Neuron (in vitro differentiated cells): ENCODE results near the gene ACTL6B.
A peak's percentile ranks its signal among the peaks of the same experiment; 100 is the strongest.

Experiments
- H2AFZ ChIP-seq: one replicate; pipeline ENCODE4 v1.6.1; 2013; ENCODE audit warnings: low read depth, mild to moderate bottlenecking, inconsistent platforms, low read length, moderate library complexity
- H3K27me3 ChIP-seq: one replicate; pipeline ENCODE4 v1.6.1; 2013; ENCODE audit warnings: low read length; ENCODE audit not compliant: insufficient read depth
- H3K36me3 ChIP-seq: one replicate; pipeline ENCODE4 v1.6.1; 2013; ENCODE audit warnings: low read length; ENCODE audit not compliant: insufficient read depth
- H3K4me1 ChIP-seq: one replicate; pipeline ENCODE4 v1.6.1; 2013; ENCODE audit warnings: low read length; ENCODE audit not compliant: insufficient read depth
- H3K4me3 ChIP-seq: 2 replicates; pipeline ENCODE4 v1.5.1; 2013; ENCODE audit warnings: mild to moderate bottlenecking, low read length, moderate library complexity
- H3K9me3 ChIP-seq: one replicate; pipeline ENCODE4 v1.6.1; 2013; ENCODE audit warnings: low read length

Gene ACTL6B

DNA sequence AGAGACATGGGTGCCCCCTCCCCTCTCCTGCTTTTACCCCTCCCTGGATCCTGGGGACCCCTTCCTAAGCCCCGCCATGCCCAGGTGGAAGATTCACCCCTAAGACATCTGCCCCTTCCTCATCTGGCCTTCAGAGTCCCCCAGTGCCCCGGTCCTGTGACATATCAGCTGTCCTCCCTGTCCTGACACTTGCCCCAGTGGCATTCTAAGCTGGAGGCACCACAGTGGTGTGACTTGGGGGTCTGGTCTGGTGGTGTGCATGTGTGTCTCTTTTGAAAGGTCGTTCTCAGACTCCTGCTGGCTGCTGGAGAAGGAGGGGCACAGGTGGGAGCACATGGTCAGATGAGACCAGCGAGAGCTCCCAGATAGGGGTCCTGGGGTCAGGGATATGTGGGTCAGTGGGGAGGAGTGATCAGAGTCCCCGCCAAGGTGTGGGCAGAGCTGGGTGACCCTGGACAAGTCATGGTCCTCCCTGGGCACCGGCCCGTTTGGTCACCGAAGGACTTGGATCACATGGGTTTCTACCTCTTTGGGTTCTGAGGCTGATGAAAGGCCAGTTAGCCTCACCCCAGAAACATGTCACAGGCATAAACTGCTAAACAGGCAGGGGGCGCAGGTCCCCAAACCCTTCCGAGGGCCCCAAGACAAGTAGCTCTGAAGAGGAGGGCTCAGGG is 14.3 kb downstream of the ACTL6B start:
- Histone ChIP-seq H3K27me3 (no peaks in the 10 kb centered on the region), H3K4me1 (peaks cover 4% of the 10 kb centered on the region), H3K9me3 (no peaks in the 10 kb centered on the region), H2AFZ (no peak overlapping the region), H3K4me3 (no peak overlapping the region), H3K36me3 (no peaks in the 10 kb centered on the region)

DNA sequence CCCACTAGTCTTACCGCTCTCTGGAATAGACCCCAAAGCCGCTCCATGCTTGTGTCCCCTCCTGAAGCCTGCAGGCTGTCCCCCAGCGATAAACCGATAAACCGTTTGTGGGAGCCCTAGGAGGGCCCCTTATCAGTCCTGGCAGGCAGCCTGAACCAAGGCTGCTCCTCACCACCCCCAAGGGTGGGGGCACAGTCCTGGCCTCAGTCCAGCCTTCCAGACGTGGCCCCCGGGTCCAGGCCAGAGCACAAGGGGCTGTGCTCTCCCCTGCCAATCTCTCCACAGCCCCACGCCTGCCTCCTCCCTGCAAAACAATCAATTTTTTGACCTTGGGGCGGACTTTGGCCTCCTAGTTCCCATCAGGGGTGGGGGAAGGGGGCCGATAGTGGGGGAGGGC is 14.8 kb downstream of the ACTL6B start, which contains the start of gene TFR2:
Gene TFR2 (minus strand): TSS at position 90 of the 397 bp plus-strand sequence. CDS start 43 bp downstream, at position 47.
- Histone ChIP-seq H2AFZ (no peak within 1 kb of the TSS), H3K4me3 (no peak within 1 kb of the TSS), H3K36me3 (no peaks in the 10 kb centered on the region), H3K9me3 (no peaks in the 10 kb centered on the region), H3K4me1 (peaks cover 4% of the 10 kb centered on the region), H3K27me3 (no peaks in the 10 kb centered on the region)

DNA sequence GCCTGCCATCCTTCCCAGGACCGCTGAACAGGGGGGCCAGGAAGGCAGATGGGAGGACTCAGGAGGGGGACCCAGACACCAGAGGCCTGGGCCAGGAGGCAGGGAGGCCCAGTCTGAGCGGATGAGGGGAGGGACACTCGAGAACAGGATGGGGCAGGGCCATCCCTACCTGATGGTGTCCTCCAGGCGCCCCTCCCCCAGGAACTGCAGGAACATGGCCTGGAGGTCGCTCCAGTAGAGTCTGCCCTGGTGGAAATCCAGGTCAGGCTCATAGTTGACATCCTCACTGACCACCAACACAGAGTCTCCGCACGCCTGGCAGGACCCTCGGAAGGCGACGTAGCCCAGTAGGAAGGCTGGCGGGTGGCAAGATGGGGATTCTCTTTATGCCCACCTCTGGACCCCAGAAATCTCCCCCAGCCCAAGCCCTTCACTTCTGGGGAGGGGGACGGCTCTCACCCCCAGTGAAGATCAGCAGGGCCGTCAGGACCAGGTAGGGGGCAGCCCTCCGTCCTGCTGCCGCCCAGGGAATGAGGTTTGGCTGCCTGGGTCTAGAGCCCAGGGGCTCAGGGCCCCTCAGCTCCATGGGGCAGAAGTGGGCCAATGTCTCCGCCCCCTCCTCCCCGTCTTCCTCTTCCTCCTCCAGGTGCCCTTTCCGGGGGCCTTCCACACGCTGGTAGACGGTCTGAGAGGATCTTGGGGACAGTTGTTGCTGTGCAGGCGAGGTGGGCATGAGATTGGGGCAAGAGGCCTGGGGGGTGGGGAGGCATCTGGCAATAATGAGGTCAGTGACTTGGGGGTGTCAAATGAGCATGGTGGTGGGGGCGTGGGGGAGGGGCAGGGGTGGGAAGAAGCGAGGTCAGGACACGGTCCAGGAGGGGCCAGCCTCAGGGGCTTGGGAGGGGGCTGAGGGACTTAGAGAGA is 15.5 kb downstream of the ACTL6B start:
- no peak overlapping the region for H3K4me3 ChIP-seq
- H2AFZ ChIP-seq: no peak overlapping the region
- H3K36me3 ChIP-seq: no peaks in the 10 kb centered on the region
- no peaks in the 10 kb centered on the region for H3K9me3 ChIP-seq
- peaks cover 4% of the 10 kb centered on the region for H3K4me1 ChIP-seq
- H3K27me3 ChIP-seq: no peaks in the 10 kb centered on the region

DNA sequence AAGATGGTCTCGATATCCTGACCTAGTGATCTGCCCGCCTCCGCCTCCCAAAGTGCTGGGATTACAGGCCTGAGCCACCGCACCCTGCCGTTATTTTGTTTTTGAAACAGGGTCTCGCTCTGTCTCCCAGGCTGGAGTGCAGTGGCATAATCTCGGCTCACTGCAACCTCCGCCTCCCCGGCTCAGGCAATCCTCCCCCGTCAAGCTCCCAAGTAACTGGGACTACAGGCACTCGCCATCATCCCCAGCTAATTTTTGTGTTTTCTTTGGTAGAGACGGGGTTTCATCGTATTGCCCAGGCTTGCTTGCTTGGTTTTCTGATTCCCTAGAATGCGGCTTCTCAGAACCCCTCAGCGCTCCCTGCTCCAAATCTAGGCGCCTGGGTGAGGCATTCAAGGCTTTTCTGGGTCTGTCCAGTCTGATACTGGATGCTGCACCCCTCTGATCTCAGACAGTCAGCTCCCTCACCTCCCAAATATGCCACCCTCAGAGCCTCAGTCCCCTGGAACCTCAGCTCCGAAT is 16.2 kb downstream of the ACTL6B start:
- H2AFZ ChIP-seq: no peak overlapping the region
- H3K9me3 ChIP-seq: no peaks in the 10 kb centered on the region
- no peak overlapping the region for H3K4me3 ChIP-seq
- no peaks in the 10 kb centered on the region for H3K36me3 ChIP-seq
- H3K27me3 ChIP-seq: no peaks in the 10 kb centered on the region
- H3K4me1 ChIP-seq: peaks cover 4% of the 10 kb centered on the region

DNA sequence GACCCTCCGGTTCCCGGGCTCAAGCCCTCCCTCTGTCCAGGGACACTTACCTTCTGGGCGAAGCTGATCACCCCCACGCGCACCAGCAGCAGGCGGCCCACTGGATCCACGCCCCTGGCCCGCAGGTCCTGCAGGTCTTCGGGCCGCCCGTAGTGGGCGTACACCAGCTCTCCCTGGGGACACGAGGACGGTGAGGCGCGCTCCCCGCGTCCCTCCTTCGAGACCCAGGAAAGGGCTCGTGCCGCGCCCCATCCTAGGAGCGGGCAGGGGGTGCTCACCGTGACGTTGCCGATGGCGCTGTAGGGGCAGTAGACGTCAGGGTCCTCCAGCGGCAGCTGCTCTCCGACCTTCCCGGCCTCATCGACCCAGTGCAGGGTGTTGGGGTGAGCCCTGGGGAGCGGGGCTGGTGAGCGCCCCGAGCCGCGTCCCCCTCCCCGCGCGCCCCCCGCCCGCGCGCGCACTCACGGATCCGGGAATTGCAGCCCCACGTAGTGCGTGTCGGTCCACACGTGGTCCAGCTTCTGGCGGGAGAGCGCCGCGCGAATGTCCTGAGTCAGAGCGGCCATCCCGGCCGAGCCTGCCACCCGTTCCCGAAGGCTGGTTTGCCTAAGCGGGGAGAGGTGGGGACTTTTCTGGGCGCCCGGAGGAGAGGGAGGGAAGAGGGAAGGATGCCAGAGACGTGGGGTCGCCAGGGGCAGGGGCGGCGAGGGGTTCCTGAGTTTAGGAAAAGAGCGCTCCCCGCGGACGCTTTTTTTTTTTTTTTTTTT is 23.1 kb downstream of the ACTL6B start:
- peaks cover 16% of the 10 kb centered on the region for H3K27me3 ChIP-seq
- H3K4me1 ChIP-seq: no peaks in the 10 kb centered on the region
- H3K9me3 ChIP-seq: no peaks in the 10 kb centered on the region
- no peaks in the 10 kb centered on the region for H3K36me3 ChIP-seq
- peak overlapping the region; percentile 28 for H3K4me3 ChIP-seq
- H2AFZ ChIP-seq: no peak overlapping the region

DNA sequence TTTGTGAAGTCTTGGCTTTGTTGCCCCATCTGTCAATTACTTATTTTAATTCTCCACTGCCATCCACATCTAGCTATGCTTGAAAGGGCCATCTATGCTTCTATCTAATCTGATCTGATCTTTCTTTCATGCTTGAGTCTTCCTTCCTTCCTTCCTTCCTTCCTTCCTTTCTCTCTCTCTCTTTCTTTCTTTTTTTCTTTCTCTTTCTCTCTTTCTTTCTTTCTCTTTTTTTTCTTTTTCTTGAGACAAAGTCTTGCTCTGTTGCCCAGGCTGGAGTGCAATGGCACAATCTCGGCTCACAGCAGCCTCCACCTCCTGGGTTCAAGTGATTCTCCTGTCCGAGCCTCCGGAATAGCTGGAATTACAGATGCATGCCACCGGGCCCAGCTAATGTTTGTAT is 26.2 kb downstream of the ACTL6B start:
- Histone ChIP-seq H3K27me3 (peaks cover 16% of the 10 kb centered on the region), H3K4me1 (peaks cover 6% of the 10 kb centered on the region), H3K4me3 (no peak overlapping the region), H3K9me3 (no peaks in the 10 kb centered on the region), H3K36me3 (no peaks in the 10 kb centered on the region), H2AFZ (no peak overlapping the region)

DNA sequence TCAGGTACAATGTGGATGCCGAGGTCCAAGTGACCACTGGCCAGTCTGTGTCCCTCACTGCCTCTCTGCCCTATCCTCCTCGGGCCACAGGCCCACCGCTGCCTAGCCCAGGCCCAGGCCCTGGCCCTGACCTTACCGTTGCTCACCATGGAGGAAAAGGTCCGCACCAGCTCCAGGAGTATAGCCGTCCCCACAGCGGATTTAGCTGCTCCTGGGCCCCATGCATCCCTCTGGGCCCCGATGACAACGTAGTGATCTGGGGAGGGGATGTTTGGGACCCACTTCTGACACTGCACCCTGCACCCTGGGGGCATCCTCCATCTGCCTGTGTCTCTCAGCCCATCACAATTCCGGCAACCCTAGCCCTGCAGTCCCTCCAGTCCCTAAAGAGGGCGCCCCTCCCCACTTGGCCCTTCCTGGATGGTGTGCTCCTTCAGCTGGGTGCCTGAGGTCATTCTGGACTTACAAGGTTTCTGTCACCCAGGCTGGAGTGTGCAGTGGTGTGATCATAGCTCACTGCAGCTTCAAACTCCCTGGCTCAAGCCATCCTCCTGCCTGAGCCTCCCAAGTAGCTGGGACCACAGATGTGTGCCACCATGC is 27.0 kb downstream of the ACTL6B start:
- H3K4me3 ChIP-seq: no peak overlapping the region
- peaks cover 6% of the 10 kb centered on the region for H3K4me1 ChIP-seq

DNA sequence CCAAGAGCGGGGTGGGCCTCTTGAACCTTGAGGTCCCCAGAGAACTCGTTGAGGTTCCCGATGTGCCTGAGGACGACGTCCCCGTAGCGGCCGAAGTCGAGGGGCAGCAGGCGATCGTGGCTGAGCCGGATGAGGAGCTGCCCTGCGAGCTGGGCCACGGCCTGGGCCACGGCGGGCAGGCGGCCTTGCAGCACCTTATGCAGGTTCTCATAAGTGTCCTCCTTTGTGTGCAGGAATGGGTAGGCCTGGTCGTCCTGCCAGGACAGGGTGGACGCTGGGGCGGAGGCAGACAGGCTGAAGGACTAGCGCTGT is 29.1 kb downstream of the ACTL6B start:
- peaks cover 7% of the 10 kb centered on the region for H3K27me3 ChIP-seq
- peaks cover 6% of the 10 kb centered on the region for H3K4me1 ChIP-seq
- no peaks in the 10 kb centered on the region for H3K9me3 ChIP-seq
- H3K4me3 ChIP-seq: peak overlapping the region; percentile 34
- H3K36me3 ChIP-seq: no peaks in the 10 kb centered on the region
- no peak overlapping the region for H2AFZ ChIP-seq

More for the DNA sequence above, 27.0 kb downstream of the ACTL6B start:
- Histone ChIP-seq H3K27me3 (peaks cover 16% of the 10 kb centered on the region), H2AFZ (no peak overlapping the region), H3K9me3 (no peaks in the 10 kb centered on the region), H3K36me3 (no peaks in the 10 kb centered on the region)

DNA sequence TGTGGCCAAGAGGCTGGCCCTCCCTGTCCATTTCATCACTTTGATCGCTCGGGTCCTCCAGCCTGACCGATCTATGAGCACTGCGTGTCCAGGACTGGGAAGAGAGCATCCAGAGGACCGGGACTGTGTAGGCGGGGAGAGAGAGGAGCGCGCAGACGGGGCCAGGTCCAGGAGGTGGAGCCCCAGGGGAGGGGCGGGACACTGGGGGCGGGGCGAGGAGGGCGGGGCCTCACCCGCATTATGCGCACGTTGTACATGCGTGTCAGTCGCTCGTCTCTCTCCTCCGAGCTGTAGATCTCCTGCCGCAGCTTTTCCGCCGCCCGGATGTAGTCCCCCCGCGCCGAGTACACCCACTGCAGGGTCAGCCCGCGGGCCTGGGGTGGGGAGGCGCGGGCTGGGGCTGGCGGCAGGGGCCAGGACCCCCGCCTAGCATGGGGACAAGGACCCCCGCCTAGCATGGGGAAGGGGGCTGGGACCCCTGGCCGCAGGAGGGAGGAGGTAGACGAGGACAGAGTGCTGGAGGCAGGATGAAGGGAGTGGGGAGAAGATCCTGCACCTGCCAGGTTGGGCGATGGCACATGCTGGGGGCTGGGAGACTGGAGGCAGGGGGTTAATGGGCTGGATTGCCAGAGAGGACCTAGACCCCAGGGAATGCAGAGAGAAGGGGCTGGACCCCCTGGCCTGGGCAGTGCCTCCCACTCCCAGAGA is 29.6 kb downstream of the ACTL6B start:
- Histone ChIP-seq H3K36me3 (no peaks in the 10 kb centered on the region), H3K9me3 (no peaks in the 10 kb centered on the region), H2AFZ (peak overlapping the region; percentile 62), H3K4me1 (peaks cover 6% of the 10 kb centered on the region), H3K4me3 (peak overlapping the region; percentile 34), H3K27me3 (peaks cover 2% of the 10 kb centered on the region)

DNA sequence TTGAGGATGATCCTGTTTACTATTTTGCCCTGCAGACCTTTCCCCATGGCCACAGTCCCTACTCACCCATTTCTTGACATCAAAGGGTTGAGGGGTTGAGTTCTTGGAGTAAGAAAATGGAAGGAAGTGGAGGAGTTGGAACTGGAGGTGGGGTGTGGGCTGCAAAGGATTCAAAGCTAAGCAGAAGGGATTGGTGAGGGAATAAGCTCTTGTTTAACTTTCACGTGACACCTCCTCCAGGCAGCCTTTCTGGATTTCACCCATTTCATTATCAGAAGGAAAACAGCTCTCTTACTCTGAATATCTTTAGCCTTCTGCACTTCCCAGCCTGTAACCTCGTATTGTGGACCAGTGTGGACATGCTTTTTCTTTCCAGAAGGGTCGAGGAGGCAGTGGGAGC is 30.2 kb downstream of the ACTL6B start:
- Histone ChIP-seq H2AFZ (no peak overlapping the region), H3K9me3 (no peaks in the 10 kb centered on the region), H3K36me3 (no peaks in the 10 kb centered on the region), H3K4me3 (peak overlapping the region; percentile 21), H3K4me1 (peaks cover 6% of the 10 kb centered on the region), H3K27me3 (no peaks in the 10 kb centered on the region)

DNA sequence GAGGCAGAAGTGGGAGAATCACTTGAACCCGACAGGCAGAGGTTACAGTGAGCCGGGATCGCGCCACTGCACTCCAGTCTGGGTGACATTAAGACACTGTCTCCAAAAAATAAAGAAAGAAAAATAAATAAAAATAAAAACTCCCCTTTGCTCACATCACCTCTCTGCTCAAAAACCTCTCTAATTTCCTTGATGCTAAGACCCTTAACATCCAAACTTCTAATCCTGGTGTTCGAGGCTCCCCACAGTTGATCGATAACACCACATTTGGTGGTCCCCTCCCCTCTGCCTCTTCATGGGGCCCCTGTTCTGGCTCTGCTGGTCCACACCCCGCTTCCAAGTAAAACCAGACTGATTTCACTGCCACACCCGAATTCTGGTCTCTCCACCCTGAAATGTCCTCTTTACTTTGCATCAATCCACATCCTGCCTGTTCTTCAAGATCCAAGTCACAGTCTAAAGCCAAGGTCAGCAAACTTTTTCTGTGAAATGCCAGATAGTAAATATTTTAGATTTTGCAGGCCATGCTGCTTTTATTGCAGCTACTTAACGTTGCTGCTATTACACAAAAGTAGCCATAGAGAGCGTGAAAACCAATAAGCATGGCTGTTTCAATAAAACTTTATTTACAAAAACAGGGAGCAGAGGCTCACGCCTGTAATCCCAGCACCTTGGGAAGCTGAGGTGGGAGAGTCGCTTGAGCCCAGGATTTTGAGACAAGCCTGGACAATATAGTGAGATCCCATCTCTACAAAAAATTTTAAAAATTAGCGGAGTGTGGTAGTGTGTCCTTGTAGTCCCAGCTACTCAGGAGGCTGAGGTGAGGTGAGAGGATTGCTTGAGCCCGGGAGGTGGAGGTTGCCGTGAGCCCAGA is 32.1 kb downstream of the ACTL6B start:
- Histone ChIP-seq H3K36me3 (no peaks in the 10 kb centered on the region), H3K4me3 (no peak overlapping the region), H3K9me3 (no peaks in the 10 kb centered on the region), H3K27me3 (no peaks in the 10 kb centered on the region), H3K4me1 (peaks cover 6% of the 10 kb centered on the region), H2AFZ (no peak overlapping the region)
